ENCODE results near the gene TMEM127.

TMEM127 gene

DNA sequence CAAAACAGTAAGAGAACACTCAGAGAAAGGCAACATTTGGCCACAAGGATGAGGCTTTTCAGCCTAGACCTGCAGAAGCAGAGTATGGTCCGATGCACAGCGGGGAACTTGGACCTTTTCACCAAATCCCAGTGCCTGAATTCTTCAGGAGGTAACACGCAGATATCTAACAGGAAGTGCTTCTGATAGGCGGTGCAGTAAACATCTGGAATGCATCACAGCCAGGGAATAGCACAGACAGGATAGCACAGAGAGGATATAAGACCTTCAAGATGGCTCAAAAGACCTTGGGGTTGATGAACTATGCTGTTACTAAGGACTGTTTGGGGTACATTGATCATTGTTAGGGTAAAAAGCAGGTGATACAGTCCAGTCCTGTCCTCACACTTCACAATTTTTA lies 1.7 kb downstream of the TMEM127 start:
- DNase-seq (ENCODE audit: low read depth): no peak

DNA sequence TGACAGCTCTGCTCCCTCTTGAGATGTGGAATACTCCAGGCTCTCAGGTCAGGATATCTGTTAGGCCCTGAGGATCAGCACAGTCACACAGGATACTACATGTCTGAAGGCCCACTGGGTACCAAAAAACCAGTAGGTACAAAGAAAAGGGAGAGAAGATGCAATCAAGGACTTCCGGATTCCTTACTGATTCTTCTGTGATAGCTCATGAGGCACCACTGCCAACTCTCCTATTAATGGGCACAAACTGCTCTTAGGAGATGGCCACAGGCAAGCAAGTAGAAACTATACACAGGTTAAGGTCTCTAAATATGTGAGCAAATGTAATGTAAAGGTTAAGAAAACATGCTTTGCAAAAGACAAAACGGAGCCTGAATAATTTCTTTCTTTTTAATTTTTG lies 3.5 kb downstream of the TMEM127 start:
- DNase-seq (ENCODE audit: low read depth): peak; percentile 42

DNA sequence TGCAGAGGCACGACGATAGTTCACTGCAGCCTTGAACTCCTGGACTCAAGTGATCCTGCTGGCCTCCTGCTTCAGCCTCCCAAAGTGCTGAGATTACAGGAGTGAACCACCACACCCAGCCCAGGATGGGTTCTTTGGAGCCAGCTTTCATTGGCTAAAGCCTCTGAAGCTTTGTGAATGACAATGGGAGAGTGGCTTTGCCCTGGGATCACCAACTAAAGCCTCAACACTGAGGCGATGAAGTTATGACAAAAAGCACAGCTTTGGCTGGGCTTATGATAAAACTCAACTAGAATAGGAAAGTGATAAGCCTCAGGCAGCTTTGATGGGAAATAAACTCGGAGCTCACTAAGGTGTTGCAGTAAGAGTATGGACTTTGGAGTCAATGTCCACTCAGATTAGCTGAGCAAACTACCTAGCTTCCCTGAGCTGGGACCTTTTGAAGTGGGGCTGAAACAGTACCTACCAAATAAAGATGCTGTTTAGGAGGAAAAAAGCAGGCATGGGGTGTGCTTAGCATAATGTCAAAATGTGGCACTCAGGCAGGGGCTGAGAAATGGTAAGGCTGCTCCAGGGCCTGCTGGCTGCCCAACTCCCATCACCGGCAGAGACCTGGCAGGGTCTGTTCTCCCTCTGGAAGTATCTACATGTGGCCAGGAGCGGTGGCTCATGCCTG lies 4.3 kb downstream of the TMEM127 start:
- no peak for DNase-seq (ENCODE audit: low read depth)

DNA sequence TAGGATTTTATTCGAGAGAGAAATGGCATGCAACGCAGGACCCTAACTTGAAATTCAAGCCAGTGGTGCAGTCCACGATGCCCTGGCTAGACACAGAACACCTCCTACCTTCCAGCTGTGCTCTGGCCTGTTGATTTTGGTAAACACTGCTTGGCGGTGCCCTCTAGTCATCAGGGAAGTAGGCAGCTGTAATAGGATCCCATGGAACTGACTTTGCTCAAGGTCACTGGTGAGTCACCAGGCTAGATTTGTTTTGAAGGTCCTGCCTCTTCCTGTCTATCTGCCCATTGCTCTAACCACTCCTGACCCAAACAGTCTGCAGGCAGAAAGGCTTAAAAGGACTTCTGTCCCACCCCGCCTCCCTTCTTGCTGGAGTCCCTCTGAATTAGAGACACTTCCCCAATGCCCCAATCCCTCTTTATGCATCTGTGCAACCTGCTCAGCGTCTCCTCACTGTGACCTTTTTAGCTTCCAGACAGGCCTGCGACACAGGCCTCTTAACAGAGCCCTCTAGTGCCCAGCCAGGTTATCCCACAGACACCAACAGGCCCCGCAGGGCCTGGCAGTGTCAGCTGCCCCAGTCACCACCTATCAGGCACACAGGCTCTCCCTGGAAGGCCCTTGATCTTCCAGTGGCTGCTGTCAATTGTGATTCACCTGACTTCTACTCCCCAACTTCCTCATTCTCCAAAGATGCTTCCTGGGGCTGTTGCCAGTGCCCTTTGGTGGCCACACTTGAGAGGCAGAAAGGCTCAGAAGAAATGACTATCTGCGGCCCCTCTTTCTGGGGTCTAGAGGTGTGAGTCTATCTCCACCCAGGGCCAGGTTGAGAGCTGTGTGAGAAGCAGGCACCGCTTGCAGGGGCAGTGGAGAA lies 5.2 kb downstream of the TMEM127 start:
- peak; percentile 87 for DNase-seq (ENCODE audit: low read depth)

DNA sequence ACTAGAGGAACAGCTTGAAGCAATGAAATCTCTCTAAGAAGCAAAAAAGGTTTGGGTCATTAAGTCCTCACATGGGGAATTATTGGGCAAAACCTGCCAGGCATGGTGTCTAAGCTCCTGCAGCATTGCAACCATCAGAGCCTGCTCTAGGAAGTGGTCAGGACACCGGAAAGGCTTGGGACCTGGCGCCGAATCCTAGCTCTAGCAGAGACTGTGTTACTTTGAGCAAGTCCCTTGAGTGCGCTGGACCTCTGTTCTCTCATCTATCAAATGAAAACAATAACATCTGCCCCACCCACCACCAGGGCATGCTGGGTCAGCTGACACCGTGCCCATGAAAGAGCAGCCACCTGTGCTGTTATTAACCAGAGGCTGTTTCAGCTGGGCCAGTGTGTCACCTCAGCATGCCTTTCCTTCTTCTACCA lies 6.3 kb downstream of the TMEM127 start:
- DNase-seq (ENCODE audit: low read depth): no peak

DNA sequence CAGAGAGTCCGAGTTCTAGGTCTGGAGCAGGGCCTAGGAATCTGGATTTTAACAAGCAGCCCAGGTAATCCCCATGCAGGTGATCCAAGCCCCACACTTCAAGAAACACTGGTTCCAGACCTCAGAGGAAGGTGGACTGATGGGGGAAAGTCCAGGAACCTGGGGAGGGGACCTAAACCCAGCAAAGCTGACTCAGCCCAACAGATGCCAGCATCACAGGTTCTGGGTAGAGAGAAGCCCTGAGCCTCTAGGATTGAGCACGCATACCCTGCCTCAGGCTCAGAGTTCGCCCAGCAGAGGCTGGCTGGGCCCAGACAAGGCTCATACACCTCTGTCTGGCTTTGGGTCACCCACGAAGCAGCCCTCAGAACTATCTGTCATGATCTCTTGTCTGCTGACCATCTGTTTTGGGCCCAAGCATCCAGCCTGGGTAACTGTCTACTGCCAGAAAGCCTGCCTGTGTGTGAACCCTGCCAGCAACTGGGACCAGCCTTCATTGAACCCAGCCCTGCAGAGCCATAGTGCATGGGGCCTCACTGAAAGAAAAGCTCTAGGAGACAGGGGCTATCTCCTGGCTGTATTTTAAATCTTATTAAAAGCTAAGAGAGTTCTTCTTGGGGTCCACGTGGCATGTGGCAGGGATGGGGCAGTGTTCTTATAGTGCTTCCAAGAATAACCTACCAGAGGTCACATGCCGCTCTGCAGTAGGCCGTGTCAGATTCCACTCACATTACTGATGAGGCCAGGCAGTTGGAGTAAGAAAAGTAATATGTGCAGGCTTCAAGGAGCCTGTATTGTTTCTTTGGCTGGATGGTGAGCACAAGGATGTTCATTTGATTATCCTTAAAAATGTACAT lies 7.4 kb downstream of the TMEM127 start:
- DNase-seq (ENCODE audit: low read depth): peak; percentile 59

DNA sequence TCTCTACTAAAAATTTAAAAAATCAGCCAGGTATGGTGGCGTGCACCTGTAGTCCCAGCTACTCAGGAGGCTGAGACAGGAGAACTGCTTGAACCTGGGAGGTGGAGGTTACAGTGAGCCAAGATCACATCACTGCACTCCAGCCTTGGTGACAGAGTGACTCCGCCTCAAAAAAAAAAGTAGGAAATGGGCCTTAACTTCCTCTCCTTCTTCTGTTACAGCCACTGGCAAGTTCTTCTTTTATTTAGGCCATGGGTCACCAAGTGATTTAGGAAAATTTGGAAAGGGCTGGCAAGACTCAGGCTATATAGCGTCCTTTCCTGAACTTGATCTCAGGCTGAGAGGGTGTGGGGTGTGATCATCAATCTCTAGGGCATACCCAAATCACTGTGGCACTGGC lies 8.1 kb downstream of the TMEM127 start:
- DNase-seq (ENCODE audit: low read depth): peak; percentile 37

DNA sequence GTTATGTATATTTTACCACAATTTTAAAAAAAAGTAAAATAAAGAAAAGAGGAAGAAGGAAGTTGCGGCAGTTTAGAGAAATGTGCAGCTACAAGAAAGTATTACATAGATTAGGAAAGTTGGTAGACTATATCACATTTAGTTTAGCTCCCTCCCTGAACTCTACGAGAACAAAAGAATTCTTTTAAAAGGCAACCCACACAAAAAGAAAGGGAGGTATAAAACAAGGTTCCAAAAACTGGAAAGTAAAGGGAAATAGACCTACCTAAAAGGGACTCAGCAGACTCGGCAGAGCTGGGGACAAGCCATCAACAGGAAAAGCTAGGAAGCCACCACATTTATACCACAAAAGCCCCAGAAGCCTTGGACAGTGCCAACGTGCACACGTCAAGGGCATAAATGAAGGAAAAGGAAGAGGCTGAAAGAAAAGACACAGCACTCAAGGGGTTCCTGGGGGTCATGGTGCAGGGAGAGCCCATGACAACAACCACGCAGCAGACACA lies 9.1 kb downstream of the TMEM127 start:
- no peak for DNase-seq (ENCODE audit: low read depth)

DNA sequence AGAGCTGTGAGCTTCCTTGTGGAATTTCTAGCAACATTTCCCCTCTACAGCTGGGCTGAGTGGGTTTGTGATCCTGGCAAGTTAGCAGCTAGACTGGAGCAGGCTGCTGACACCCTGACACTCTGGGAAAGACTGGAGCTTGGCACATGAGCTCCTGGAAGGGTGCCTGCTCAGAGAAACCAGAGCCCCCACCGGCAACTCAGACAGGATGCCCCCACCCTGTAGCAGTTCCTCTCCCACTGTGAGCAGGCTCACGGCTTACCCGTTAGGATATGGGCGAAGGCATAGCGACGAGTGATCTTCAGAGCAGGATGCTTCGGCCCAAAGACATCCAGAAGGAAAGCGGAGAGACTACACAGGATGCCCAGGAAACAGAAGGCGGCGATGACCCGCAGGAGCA lies 11.2 kb downstream of the TMEM127 start:
- DNase-seq (ENCODE audit: low read depth): no peak

DNA sequence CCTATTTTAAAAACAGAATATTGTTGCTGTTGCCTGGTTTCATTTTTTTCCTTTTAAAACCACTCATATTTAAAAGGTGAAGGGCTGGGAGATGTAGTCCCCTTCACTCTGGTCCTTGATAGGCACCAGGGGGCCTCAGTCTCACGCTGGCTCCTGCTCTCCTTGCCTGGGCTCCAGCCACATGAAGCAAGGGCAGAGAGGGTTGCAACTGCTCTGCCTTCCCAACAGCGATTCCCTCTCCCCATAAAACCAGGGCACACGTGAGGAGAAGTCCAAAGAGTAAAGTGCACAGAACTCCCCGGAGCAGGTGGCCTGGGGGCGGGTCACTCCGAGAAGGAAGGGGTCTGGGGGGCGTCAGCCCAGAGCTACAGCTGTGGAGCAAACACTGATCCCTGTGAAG lies 12.8 kb downstream of the TMEM127 start:
- no peak for DNase-seq (ENCODE audit: low read depth)

DNA sequence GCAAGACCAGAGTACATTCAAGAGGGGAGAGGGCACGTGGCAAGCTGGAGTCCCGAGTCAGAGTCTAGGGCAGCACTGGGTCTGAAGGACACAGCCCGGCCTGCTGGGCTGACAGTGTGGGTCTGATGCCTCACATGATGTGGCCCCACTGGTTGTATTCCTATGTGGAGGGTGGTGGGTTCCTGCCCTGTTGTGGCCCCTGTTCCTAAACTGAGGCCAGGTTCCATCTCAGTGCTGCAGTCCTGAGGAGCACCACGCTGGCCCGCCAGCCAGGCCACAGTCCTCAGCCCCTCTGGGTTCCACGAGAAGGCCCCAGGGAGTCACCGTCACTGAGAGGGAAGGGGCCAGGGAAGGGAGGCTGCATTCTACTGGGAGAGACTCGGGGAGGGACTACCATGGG lies 13.3 kb downstream of the TMEM127 start:
- no peak for DNase-seq (ENCODE audit: low read depth)

DNA sequence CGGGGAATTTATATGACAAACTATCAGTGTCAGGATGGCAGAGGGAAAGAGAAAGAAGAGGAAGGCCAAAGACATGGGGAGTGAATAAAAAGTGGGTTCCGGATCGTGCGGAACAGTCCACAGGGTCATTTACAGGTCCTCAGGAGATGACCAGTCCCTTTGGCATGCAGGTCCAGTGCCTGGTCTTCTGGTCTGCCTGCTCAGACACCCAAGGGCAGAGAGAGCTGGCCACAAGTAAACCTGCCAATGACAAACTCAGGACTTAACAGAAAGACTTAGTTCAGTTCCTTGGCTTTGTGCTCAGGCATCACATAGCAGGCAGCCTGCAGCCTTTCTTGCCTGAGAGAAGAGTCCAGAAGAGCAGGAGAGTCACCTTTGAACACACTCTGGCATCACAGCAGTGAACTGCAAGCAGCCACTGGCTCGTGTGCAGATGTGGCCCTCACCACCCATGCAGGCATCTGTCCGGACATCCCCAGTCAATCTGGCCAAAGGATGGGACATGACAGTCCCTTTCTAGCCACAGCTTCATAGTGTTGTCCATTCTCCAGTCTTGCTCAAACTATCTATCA lies 14.0 kb downstream of the TMEM127 start:
- peak; percentile 93 for DNase-seq (ENCODE audit: low read depth)

DNA sequence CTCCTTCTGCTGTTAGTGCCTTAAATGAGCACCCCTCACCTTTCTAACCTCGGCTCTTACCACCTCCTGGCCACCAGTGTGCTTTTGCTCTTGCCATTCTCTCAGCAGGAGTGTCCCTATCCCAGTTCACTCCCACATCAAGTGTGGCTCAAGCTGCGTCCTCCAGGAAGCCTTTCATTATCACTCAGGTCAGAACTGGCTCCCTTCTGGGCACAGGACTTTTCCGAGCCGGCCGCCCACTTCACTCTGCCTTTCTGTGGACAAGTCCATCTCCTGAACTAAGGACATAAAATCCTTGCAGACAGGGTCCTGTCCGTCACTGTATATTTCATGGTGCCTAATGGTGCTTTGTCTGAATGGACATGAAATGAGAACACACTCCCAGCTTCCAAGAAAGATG lies 15.6 kb downstream of the TMEM127 start:
- no peak for DNase-seq (ENCODE audit: low read depth)

DNA sequence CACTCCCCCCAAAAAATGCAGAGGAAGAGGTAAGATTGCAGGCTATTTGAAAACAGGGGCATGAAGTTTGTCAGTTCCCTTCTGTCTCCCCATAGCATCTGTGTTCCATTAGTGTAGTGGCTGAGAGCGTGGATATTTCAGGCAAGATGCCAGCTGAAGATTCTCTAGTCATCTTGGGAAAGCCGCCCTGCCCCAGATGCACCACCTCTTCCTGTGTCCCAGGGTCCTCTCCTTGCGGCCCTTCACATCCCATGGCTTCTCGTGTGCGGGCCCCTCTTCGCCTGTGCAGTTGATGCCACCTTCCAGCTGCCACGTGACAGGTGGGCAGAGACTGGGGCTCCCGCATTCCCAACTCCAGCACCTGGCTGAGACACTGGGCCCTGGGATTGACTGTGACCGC lies 16.1 kb downstream of the TMEM127 start:
- DNase-seq (ENCODE audit: low read depth): peak; percentile 83

DNA sequence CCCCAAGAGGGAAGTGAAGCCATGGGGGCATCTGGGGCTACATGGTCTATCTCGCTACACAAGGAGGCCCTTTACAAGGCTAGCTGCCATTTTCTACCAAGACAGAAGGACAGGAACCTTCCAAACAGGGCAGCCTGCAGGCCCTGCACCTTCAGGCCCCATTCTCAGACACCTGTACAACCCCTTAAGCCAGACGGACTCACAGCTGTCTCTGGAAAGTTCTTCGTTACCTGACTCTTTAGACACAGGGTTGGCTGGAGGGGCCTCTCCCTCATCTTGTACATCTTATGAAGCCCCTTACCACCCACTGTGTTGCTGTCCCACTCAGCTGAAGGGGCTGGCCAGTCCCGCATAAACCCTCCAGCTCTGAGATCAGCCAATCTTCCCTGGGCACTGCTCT lies 17.2 kb downstream of the TMEM127 start:
- no peak for DNase-seq (ENCODE audit: low read depth)

DNA sequence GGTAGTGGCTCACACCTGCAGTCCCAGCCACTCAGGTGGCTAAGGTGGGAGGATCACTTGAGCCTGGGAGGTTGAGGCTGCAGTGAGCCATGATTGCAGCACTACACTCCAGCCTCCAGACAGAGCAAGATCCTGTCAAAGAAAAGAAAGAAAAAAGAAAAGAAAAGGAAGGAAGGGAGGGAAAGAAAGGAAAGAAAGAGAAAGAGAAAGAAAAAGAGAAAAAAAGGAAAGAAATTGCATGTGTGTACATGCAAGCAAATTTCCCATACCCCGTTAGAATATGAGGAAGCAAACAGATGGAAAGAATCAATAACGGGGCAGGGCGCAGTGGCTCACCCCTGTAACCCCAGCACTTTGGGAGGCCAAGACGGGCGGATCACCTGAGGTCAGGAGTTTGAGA lies 17.9 kb downstream of the TMEM127 start:
- no peak for DNase-seq (ENCODE audit: low read depth)

DNA sequence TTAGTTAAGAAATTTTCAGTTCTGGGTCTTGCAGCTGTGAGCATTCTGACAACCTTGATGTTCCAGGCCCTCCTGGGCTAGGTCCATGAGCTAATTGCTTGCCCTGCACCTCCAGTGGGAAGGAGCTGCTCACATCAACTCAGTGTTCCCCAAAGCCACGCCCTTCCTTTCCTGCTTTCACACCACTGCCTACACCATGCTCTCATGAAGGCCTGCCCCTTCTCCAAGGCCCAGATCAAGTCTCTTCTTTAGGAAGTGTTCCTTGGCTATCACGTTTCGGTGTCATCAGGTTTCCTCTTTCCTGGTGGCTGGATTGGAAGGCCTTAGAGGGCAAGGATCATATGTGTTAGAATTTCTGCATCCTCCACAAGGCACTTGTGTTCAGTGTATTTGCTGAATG lies 18.8 kb downstream of the TMEM127 start:
- DNase-seq (ENCODE audit: low read depth): no peak

DNA sequence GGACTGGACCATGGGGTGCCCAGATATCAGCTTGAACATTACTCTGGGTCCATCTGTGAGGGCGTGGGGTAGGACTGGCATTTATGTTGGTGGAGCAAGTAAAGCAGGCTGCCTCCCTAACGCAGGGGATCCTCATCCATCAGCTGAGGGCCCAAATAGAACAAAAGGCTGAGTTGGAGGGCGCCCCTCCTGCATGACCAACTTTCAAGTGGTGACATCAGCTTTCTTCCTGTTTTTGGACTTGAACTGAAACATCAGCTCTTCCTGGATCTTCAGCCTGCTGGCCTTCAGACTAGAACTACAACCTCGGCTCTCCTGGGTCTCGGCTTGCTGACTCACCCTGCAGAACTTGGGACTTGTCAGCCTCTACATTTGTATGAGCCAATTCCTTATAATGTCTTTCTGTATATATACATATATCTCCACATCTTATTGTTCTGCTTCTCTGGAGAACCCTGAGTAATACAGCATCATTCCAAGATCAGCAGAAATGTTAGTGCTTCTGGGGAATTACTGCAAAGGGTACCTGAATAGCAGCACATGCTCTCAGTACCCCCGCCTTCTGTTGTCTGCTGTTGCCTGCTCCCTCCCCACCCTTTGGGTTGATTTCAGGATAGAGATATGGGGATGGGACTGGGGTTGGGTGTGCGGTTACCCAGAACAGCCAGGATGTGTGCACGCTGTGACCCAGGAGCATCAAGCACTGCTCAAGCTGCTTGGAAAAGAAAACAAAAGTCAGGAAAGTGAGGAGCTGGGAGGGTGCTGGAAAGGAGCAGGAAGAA lies 20.0 kb downstream of the TMEM127 start:
- DNase-seq (ENCODE audit: low read depth): no peak

DNA sequence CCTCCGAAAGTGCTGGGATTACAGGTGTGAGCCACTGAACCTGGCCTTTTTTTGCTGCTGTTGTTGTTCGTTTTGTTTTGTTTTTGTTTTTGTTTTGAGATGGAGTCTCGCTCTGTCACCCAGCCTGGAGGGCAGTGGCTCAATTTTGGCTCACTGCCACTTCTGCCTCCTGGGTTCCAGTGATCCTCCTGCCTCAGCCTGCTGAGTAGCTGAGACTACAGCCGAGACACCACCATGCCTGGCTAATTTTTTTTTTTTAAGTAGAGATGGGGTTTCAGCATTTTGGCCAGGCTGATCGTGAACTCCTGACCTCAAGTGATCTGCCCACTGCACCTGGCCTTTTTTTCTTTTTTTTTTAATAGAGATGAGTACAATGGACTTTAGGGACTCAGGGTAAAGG lies 22.0 kb downstream of the TMEM127 start:
- no peak for DNase-seq (ENCODE audit: low read depth)

DNA sequence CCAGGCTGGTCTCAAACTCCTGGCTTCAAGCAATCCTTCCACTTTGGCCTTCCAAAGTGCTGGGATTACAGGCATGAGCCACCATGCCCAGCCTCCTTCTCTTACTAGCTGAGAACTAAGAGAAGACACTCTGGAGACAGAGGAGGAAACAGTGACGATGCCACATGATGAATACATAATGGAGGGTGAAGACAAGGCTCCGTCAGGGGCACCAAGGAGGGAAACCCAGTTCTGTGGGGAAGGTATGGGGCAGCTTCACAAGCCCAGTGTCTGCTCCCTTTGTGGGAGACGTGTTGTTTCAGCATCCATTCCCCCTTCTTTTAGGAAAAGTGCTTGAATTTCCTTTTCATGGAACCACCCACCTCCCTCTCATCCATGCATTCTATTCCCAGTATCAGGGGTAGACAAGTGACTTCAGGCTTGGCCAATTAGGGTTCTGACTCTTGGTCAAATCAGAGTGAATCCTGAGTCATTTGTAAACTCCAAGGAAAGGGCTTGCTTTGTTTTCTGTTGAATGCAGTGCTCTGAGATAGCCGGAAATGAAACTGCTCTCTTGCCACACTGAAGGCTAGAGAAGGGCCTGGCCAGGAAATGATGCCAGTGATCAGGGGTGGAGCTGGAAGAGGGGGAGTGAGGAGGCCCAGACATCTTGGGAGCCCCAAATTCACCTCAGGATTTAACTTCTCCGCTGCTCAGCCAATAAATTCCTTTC lies 23.7 kb downstream of the TMEM127 start:
- peak; percentile 51 for DNase-seq (ENCODE audit: low read depth)

DNA sequence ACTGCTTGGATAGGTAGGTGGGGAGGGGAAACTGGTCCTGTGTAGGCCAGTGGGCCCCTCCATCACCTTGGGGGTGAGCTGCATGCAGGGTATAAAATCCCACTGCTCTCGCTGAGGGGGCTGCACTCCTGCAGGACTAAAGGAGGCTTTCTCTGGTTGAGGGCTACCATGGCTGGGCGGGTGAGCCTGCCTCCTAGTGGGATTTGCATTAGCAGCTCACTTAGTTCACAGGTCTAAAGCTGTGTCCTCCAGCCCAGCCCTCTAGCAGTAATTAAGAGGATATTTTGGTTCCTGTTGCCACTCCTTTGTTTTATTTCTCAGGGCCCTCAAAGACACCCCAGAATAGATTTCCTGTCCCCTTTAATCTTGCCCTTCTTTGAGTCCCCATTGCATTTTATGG lies 24.6 kb downstream of the TMEM127 start:
- no peak for DNase-seq (ENCODE audit: low read depth)

All from fibroblast of gingiva (primary cell).